Kidney (tissue), 14 donors: Measurements from ENCODE around the gene MVD. TPM values are rescaled to one million over a fixed set of nuclear protein-coding genes. Genes with fewer than 3 reads are reported as not detected.

ENCODE experiments used
- DNase-seq, 5 donors: peaks; one replicate each; pipeline ENCODE4 v3.0.0-alpha.2; 2013 to 2020
- FAIRE-seq: peaks from 2 replicates; lab custom pipeline; 2012; peaks lifted over from hg19 to GRCh38; lab: Jason Lieb, UNC
- H3K27ac ChIP-seq, 2 donors: one replicate each; pipeline ENCODE4 v1.7.0; 2013; ENCODE audit warnings: low read depth in 2 of 2, low read length in 2 of 2, inconsistent platforms in 1 of 2
- H3K27me3 ChIP-seq: one replicate; pipeline ENCODE4 v1.7.1; 2013; ENCODE audit warnings: low read length, inconsistent platforms; ENCODE audit not compliant: control insufficient read depth, insufficient read depth
- H3K36me3 ChIP-seq, 3 donors: one replicate each; pipeline versions ENCODE4 v1.7.0 to v1.7.1; 2013; ENCODE audit warnings: low read length in 3 of 3, control low read depth in 1 of 3, inconsistent platforms in 1 of 3; ENCODE audit not compliant: insufficient read depth in 3 of 3, control insufficient read depth in 2 of 3
- H3K4me1 ChIP-seq, 3 donors: one replicate each; pipeline versions ENCODE4 v1.7.0 to v1.7.1; 2013; ENCODE audit warnings: low read length in 3 of 3, inconsistent platforms in 1 of 3, low read depth in 1 of 3; ENCODE audit not compliant: control insufficient read depth in 2 of 3, insufficient read depth in 2 of 3
- H3K4me3 ChIP-seq, 3 donors: one replicate each; pipeline versions ENCODE4 v1.7.0 to v1.8.1; 2013; ENCODE audit warnings: low read length in 3 of 3, control low read depth in 1 of 3, inconsistent platforms in 1 of 3
- H3K9ac ChIP-seq, 3 donors: one replicate each; pipeline versions ENCODE4 v1.7.0 to v1.7.1; 2013; ENCODE audit warnings: low read length in 3 of 3, control low read depth in 1 of 3, inconsistent platforms in 1 of 3
- H3K9me3 ChIP-seq, 3 donors: one replicate each; pipeline versions ENCODE4 v1.7.0 to v1.7.1; 2013; ENCODE audit warnings: low read length in 3 of 3, control low read depth in 1 of 3, inconsistent platforms in 1 of 3; ENCODE audit not compliant: control insufficient read depth in 2 of 3, insufficient read depth in 1 of 3
- intact Hi-C: fragments of 100-400 bp; cut with DNase I; formaldehyde crosslinking; loops from one replicate; pipeline ENCODE4 v1.11.1; 2022
- polyA plus RNA-seq: library from polyadenylated mRNA; stranded (reverse); fragments of 350-450 nt; fragmentation: Illumina TruSeq; extraction: RNeasy Lipid Tissue Mini Kit (QIAGEN cat#74804); gene quantifications from one replicate; pipeline ENCODE4 v1.2.3, GENCODE V29; 2014; ENCODE audit warnings: low read depth, low replicate concordance; ENCODE audit not compliant: insufficient read depth
- total RNA-seq: library from RNA; stranded (reverse); fragmentation: NEBNext Ultra II Directional; extraction: Animal tissue kit (Norgen Biotek cat#: 25700); gene quantifications from one replicate; pipeline ENCODE4 v1.2.1, GENCODE V29; 2021
- TF ChIP-seq, protein P1 (sequence below): IDR thresholded peaks from 3 replicates; pipeline ENCODE4 v1.5.1; 2012; ENCODE audit warnings: mild to moderate bottlenecking, moderate library complexity, borderline replicate concordance; ENCODE audit not compliant: insufficient read depth; ENCODE audit errors: extremely low read depth
- donor health status: control.
- donor health status: control.
- donor health status: control.
- donor health status: control.
- donor health status: control.
- donor health status: DM: yes; HTN: yes; CAD: no.
- donor health status: Normal renal cell carcinoma (clear cell type).

Gene MVD
- total and polyA plus RNA-seq, 2 donors from 2014 or later = 35.4 to 48.9 TPM

DNA sequence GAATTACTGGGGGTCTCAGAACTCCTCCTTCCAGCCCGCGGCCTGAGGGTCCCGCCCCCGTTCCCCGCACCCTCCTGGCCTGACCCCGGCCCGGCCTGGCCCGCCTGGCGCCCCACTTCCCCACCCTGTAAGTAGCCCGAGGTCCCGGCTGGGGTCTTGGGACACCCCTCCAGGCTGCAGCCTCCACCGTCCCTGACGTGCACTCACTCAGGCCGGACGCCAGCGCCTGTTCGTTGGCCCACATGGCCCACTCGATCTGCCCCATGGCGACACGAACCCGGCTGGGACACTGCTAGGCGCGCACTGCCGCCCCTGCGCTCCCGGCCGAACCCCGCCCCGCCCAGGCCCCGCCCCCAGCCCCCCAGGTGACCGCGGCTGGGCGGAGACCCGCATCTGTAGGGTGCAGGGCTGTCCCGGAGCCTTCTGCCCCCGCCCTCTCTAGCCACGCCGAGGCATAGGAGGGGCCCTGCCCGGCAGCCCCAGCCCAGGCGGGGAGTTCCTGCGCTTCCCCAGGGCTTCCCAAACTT is 12.1 kb downstream of the MVD start, which contains the start of gene CYBA:
TSS of gene CYBA (minus strand) at position 305 of the 527 bp plus-strand sequence. CDS start at position 265, 40 bp downstream.
- TF ChIP-seq, protein P1, sequence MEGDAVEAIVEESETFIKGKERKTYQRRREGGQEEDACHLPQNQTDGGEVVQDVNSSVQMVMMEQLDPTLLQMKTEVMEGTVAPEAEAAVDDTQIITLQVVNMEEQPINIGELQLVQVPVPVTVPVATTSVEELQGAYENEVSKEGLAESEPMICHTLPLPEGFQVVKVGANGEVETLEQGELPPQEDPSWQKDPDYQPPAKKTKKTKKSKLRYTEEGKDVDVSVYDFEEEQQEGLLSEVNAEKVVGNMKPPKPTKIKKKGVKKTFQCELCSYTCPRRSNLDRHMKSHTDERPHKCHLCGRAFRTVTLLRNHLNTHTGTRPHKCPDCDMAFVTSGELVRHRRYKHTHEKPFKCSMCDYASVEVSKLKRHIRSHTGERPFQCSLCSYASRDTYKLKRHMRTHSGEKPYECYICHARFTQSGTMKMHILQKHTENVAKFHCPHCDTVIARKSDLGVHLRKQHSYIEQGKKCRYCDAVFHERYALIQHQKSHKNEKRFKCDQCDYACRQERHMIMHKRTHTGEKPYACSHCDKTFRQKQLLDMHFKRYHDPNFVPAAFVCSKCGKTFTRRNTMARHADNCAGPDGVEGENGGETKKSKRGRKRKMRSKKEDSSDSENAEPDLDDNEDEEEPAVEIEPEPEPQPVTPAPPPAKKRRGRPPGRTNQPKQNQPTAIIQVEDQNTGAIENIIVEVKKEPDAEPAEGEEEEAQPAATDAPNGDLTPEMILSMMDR = no peak
- Histone ChIP-seq H3K27me3 (no peaks in the 10 kb centered on the region), H3K27ac (peak within 1 kb of the TSS; percentile 67 to 70), H3K36me3 (peaks cover 0 to 3% (median 0%) of the 10 kb centered on the region in 3 donors), H3K9ac (peak within 1 kb of the TSS; percentile 11 to 78 (median 55)), H3K4me3 (peak within 1 kb of the TSS; percentile 39 to 73 (median 53)), H3K4me1 (peaks cover 0 to 12% (median 3%) of the 10 kb centered on the region in 3 donors), H3K9me3 (no peaks in the 10 kb centered on the region)
- DNase-seq = peak; percentile 63 to 95 (median 80)
- intact Hi-C loops = no loop called here
- FAIRE-seq = no peak

DNA sequence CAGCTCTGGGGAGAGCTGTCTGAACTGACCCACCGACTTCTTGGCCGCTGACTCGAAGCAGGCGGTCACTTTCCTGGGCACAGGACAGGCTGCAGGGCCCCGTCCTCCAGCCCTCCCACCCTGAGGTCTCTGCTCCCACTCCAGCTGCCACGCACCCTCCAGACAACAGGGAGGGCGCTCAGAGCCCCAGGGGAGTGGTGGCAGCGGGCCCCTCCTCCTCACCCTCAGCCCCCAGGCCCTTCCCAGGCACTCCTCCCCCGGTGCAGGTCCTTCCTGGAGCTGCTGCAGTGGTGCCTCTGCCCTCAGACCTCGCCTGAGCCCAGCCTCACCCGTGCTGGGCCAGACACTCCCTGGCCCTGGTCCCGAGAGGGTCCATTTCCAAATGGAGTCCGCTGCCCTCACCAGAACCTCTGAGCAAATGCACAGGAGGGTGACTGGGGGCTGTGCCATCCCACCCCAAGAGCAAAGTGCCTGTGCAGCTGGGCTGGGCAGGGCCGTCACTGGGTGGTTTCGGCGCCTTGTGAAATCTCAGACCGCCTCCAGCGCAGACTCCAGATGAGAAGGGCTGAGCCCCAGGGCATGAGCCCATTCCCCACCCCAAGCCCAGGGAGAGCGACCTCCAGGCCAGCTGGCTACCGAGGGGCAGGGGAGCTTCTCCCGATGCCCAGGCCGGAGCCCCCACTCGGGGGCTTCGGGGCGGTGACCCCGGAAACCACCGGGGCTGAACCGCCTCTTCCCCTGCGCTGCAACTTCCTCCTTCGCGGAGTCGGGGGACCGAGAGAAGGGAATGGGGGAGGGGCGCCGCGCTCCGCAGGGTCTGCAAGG is 12.8 kb downstream of the MVD start:
- TF ChIP-seq, protein P1 = no peak
- no peaks in the 10 kb centered on the region for H3K27me3 ChIP-seq
- intact Hi-C loops = no loop called here
- H3K9ac ChIP-seq = peak overlapping the region in 2 of 3 donors; percentile 55 to 65
- H3K27ac ChIP-seq = peak overlapping the region; percentile 53 to 67
- peaks cover 0 to 12% (median 3%) of the 10 kb centered on the region in 3 donors for H3K4me1 ChIP-seq
- H3K9me3 ChIP-seq = no peaks in the 10 kb centered on the region
- FAIRE-seq (no peak), DNase-seq (peak; percentile 46 to 90 (median 57))
- H3K36me3 ChIP-seq = peaks cover 0 to 3% (median 0%) of the 10 kb centered on the region in 3 donors
- H3K4me3 ChIP-seq = peak overlapping the region; percentile 39 to 73 (median 53)

DNA sequence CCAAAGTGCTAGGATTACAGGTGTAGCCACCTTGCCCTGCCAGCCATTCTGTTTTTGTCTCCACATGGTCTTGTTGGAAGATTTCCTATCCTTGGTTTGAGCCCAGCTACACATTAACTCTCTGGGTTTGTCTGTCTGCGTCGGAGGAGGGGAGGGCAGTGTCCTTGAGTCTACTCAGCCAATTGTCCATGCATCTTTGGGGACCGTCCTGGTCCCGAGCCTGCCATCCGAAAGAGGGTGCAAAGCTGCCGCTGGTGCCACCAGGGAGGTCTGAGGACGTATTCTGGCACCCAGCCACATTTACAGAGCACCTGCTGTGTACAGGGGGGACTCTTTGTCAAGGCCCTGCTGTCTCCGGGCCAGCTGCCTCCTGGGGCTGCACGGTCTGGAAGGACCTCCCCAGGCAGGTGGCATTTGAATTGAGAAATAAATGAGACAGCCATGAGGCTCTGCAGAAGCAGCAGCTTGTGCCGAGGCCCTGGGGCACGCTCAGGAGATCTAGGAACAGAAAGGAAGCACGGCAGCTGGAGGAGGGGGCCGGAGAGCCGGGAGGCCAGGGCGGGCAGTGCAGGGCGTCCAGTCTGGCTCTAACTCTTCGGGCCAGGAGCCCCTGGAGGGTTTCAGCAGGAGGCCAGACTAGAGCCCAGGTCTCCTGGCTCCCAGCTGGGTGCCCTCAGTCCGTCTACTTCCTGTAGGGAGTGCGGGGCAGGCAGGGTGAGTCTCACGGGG is 13.5 kb downstream of the MVD start:
- peaks cover 0 to 2% (median 0%) of the 10 kb centered on the region in 3 donors for H3K36me3 ChIP-seq
- DNase-seq (peak in 3 of 5 donors; percentile 26 to 81 (median 61)), FAIRE-seq (no peak)
- peak overlapping the region; percentile 41 to 47 for H3K27ac ChIP-seq
- intact Hi-C loops = no loop called here
- no peaks in the 10 kb centered on the region for H3K27me3 ChIP-seq
- no peak overlapping the region for H3K9ac ChIP-seq
- H3K4me1 ChIP-seq = peaks cover 0 to 12% (median 3%) of the 10 kb centered on the region in 3 donors
- peak overlapping the region in 2 of 3 donors; percentile 34 to 73 for H3K4me3 ChIP-seq
- H3K9me3 ChIP-seq = no peaks in the 10 kb centered on the region
- TF ChIP-seq, protein P1 = no peak
